MM.1S (cell line): ENCODE measurements around the gene IL10.

Experiments used
- DNase-seq: peaks from one replicate; pipeline ENCODE4 v3.0.0-alpha.2; 2015
- H2AFZ ChIP-seq: fragments of 300-600 bp; sonication (generic); 2 replicates; pipeline ENCODE4 v1.6.0; 2016; ENCODE audit warnings: antibody characterized with exemption, low read length
- H3F3A ChIP-seq: fragments of 300-600 bp; sonication (generic); 2 replicates; pipeline ENCODE4 v1.6.1; 2016; ENCODE audit warnings: mild to moderate bottlenecking, antibody characterized with exemption, low read length, moderate library complexity, mixed read lengths; ENCODE audit not compliant: insufficient read depth
- H3K27ac ChIP-seq: fragments of 300-600 bp; sonication (generic); 2 replicates; pipeline ENCODE4 v1.5.1; 2016; ENCODE audit warnings: mild to moderate bottlenecking, low read length
- H3K27me3 ChIP-seq: fragments of 300-600 bp; sonication (generic); replicated peaks from 2 replicates; pipeline ENCODE4 v1.6.0; 2016; ENCODE audit warnings: low read length; ENCODE audit not compliant: insufficient read depth
- H3K36me3 ChIP-seq: fragments of 300-600 bp; sonication (generic); replicated peaks from 2 replicates; pipeline ENCODE4 v1.6.1; 2016; ENCODE audit warnings: mild to moderate bottlenecking, low read length, mixed read lengths; ENCODE audit not compliant: insufficient read depth
- H3K4me1 ChIP-seq: fragments of 300-600 bp; sonication (generic); 2 replicates; pipeline ENCODE4 v1.6.1; 2016; ENCODE audit warnings: low read length, mixed read lengths
- H3K4me2 ChIP-seq: fragments of 300-600 bp; sonication (generic); 2 replicates; pipeline ENCODE4 v1.6.0; 2016; ENCODE audit warnings: low read depth, low read length
- H3K4me3 ChIP-seq: fragments of 300-600 bp; sonication (generic); 2 replicates; pipeline ENCODE4 v1.5.1; 2016; ENCODE audit warnings: low read length, mixed read lengths
- H3K79me2 ChIP-seq: fragments of 300-600 bp; sonication (generic); 2 replicates; pipeline ENCODE4 v1.6.1; 2016; ENCODE audit warnings: mixed run types, low read length, mixed read lengths
- H3K9ac ChIP-seq: fragments of 300-600 bp; sonication (generic); 2 replicates; pipeline ENCODE4 v1.6.1; 2016; ENCODE audit warnings: low read length, mixed read lengths
- H3K9me2 ChIP-seq: fragments of 300-600 bp; sonication (generic); replicated peaks from 2 replicates; pipeline ENCODE4 v1.6.1; 2016; ENCODE audit warnings: mild to moderate bottlenecking, low read length, mixed read lengths; ENCODE audit not compliant: insufficient read depth
- H3K9me3 ChIP-seq: fragments of 300-600 bp; sonication (generic); replicated peaks from 2 replicates; pipeline ENCODE4 v1.6.1; 2016; ENCODE audit warnings: mild to moderate bottlenecking, low read length, mixed read lengths; ENCODE audit not compliant: insufficient read depth
- H4K20me1 ChIP-seq: fragments of 300-600 bp; sonication (generic); 2 replicates; pipeline ENCODE4 v1.6.1; 2016; ENCODE audit warnings: mild to moderate bottlenecking, low read length, moderate library complexity, mixed read lengths; ENCODE audit not compliant: insufficient read depth
- EZH2 ChIP-seq: fragments of 300-600 bp; sonication (generic); optimal IDR thresholded peaks from 2 replicates; pipeline ENCODE3; 2017; ENCODE audit warnings: low read depth, mild to moderate bottlenecking, antibody characterized with exemption, low read length, mixed read lengths
- EZH2phosphoT487 ChIP-seq: fragments of 300-600 bp; sonication (generic); IDR thresholded peaks from 2 replicates; pipeline ENCODE4 v1.6.1; 2018; ENCODE audit warnings: antibody characterized with exemption, low read length
- TF ChIP-seq, protein P1 (sequence below): fragments of 300-600 bp; sonication (generic); IDR thresholded peaks from 2 replicates; pipeline ENCODE4 v1.5.1; 2016; ENCODE audit warnings: antibody characterized with exemption, low read length, mixed read lengths

The IL10 gene

DNA sequence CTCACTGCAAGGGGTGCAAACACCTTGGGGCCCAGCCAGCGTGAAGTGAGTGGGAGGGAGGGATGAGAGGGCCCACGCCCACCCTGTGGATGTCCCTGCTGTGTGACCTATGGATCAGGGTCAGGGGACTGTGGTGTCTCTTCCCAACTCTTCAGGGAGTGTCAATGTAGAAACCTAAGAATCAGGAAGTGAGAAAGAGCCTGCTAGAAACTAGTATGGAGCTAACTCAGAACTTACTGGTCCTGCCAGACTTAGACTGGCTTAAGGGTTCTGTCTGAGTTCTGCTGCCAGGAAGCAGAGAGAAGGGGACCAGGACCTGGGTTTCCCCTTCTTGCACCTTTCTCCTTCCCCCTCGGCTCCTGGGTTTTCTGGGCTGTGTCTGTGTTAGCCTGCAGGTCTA is 1.8 kb upstream of the IL10 start:
- no peak overlapping the region for H3K4me2 ChIP-seq
- H3K36me3 ChIP-seq = no peaks in the 10 kb centered on the region
- no peaks in the 10 kb centered on the region for H3K9me3 ChIP-seq
- H3K27me3 ChIP-seq = no peaks in the 10 kb centered on the region
- H3K9ac ChIP-seq = no peak overlapping the region
- no peaks in the 10 kb centered on the region for H4K20me1 ChIP-seq
- H3K4me3 ChIP-seq = no peak overlapping the region
- H3F3A ChIP-seq = peaks cover 19% of the 10 kb centered on the region
- H3K4me1 ChIP-seq = peaks cover 52% of the 10 kb centered on the region
- DNase-seq = no peak
- TF ChIP-seq, protein P1, sequence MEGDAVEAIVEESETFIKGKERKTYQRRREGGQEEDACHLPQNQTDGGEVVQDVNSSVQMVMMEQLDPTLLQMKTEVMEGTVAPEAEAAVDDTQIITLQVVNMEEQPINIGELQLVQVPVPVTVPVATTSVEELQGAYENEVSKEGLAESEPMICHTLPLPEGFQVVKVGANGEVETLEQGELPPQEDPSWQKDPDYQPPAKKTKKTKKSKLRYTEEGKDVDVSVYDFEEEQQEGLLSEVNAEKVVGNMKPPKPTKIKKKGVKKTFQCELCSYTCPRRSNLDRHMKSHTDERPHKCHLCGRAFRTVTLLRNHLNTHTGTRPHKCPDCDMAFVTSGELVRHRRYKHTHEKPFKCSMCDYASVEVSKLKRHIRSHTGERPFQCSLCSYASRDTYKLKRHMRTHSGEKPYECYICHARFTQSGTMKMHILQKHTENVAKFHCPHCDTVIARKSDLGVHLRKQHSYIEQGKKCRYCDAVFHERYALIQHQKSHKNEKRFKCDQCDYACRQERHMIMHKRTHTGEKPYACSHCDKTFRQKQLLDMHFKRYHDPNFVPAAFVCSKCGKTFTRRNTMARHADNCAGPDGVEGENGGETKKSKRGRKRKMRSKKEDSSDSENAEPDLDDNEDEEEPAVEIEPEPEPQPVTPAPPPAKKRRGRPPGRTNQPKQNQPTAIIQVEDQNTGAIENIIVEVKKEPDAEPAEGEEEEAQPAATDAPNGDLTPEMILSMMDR = no peak
- no peak for TF ChIP-seq EZH2
- H3K27ac ChIP-seq = no peak overlapping the region
- H2AFZ ChIP-seq = 0 out of 2 replicates have a peak overlapping the region, but pooled peaks have one; percentile 0
- H3K79me2 ChIP-seq = no peaks in the 10 kb centered on the region
- H3K9me2 ChIP-seq = no peaks in the 10 kb centered on the region

DNA sequence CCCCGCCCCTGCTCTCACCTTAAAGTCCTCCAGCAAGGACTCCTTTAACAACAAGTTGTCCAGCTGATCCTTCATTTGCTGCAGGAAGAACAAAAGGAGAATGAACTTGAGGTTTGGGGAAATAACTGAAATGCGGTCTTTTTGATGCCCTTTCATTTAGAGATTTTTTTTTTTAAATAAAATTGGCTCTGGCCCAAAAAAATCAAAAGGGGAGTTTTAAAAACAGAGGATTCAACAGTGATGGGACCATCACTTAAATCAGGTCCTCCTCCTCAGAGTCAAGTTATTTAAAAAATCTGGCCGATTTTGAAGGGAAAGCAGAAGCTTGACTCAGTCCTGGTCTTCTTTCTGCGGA is 979 bp downstream of the IL10 start:
- Histone ChIP-seq H3K36me3 (no peaks in the 10 kb centered on the region), H2AFZ (no peak overlapping the region), H3K4me3 (no peak overlapping the region), H3F3A (peaks cover 32% of the 10 kb centered on the region), H3K9me3 (no peaks in the 10 kb centered on the region), H4K20me1 (no peaks in the 10 kb centered on the region), H3K4me1 (peaks cover 73% of the 10 kb centered on the region), H3K27ac (no peak overlapping the region), H3K79me2 (no peaks in the 10 kb centered on the region), H3K4me2 (no peak overlapping the region), H3K9ac (no peak overlapping the region), H3K27me3 (no peaks in the 10 kb centered on the region), H3K9me2 (no peaks in the 10 kb centered on the region)
- no peak for DNase-seq
- TF ChIP-seq, protein P1 = no peak
- no peak for TF ChIP-seq EZH2phosphoT487
- no peak for TF ChIP-seq EZH2

DNA sequence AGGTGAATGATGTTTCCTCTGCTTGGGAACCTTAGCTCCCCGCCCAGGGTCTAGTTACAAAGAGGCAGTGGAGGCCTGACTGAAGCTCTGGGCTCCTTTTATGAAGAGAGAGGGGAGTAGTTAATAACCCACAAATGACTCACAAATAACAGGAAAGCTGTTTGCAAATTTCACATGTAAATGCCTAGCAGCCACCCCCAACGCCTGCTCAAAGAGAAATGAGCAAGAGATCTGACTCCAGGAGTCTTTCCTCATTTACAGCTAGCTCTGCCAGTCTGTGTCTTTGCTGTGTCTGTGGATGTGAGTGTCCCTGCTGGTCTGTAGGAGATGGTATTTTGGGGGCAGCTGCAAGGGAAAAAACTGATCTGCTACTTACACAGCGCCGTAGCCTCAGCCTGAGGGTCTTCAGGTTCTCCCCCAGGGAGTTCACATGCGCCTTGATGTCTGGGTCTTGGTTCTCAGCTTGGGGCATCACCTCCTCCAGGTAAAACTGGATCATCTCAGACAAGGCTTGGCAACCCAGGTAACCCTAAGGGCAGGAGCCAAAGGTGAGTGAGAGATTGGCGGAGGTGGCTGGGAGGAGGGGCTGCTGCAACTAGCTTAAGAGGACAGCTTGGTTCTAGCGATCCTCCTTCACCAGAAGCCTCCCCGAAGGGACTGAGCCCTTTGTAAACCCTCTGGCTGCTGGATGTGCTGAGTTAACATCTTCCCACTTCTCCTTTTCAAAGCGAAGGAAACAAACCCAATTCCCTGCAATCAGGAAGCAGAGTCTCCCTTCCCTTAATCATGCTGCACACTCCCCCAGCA is 1.6 kb downstream of the IL10 start, which contains the start of gene IL19:
IL19 (plus strand) TSS at position 243 of the 807 bp plus-strand sequence. CDS start 65,890 bp downstream, outside the sequence.
- Histone ChIP-seq H4K20me1 (no peaks in the 10 kb centered on the region), H2AFZ (peak within 1 kb of the TSS; percentile 2; the same call in 1 of the 2 replicates), H3K4me2 (peak within 1 kb of the TSS; percentile 31; the same call in 1 of the 2 replicates), H3K79me2 (no peaks in the 10 kb centered on the region), H3K4me3 (no peak within 1 kb of the TSS), H3K9me2 (no peaks in the 10 kb centered on the region), H3K27ac (peak within 1 kb of the TSS; percentile 29; the same call in 1 of the 2 replicates), H3K9me3 (no peaks in the 10 kb centered on the region), H3K9ac (no peak within 1 kb of the TSS; the same call in 1 of the 2 replicates), H3F3A (peaks cover 38% of the 10 kb centered on the region), H3K4me1 (peaks cover 78% of the 10 kb centered on the region), H3K27me3 (no peaks in the 10 kb centered on the region), H3K36me3 (no peaks in the 10 kb centered on the region)
- TF ChIP-seq EZH2 (no peak), EZH2phosphoT487 (no peak)
- TF ChIP-seq, protein P1 = no peak
- no peak for DNase-seq
